ENCODE data around the gene WBP1.

Gene WBP1

DNA sequence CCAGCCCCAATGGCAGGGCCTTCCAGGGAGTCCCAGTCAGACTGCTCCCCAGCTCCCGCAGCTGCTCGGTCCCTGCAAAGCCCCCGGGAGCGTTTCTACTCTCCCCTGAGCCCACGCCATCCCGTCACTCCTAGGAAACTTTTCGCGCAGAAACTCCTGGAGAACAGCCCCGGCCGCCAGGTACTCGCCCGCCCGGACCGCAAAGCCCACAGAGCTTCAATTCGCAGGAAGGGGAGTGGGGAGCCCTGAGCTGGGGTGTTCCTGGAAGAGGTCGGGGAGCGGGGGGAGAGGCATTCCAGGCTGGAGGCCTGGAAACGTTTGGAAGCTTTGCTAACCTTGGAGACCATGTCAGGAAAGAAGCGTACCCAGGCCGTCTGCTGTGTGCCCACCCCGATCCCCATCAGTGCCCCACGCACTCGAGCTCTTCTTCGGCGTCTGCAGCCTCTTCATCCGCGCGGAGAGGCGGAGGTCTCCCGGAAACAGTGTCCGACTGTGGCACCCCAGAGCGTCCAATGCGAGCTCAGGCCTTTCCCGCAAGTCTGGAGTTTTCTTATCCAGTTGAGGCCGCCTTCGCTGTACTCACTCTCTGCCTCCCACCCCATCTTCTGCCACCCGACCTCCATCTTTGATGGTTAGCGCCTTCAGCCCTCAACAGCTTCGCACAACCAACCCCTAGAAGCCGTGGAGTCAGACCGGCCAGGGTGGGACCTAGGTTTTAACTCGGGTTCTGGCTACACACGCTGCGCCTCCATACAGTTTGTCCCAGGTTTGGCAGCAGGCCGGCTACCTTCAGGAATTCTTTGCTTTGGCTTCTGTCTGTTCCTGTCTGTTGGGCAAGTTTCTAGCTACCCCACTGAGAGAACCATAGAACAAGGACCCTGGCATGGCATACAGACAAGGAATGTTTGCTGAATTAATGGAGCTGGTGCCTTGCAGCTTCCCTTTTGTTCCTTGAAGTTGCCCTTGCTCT lies 45.6 kb downstream of the WBP1 start:
- no peak for DNase-seq

- no peak for DNase-seq
Observed at GRCh38 chr2:74504591-74504990, 46.4 kb downstream of the WBP1 start.

- DNase-seq = no peak
Observed at GRCh38 chr2:74505448-74506246, 47.4 kb downstream of the WBP1 start.

GRCh38 chr2:74507145-74507925 lies 49.1 kb downstream of the WBP1 start, which contains the start of gene PCGF1:
Gene PCGF1, minus strand, starts transcription at chr2:74507695. Its CDS starts 27 bp downstream, at chr2:74507668.
- DNase-seq = peak; percentile 100

- no peak for DNase-seq
Observed at GRCh38 chr2:74507926-74508520, 49.8 kb downstream of the WBP1 start.

DNA sequence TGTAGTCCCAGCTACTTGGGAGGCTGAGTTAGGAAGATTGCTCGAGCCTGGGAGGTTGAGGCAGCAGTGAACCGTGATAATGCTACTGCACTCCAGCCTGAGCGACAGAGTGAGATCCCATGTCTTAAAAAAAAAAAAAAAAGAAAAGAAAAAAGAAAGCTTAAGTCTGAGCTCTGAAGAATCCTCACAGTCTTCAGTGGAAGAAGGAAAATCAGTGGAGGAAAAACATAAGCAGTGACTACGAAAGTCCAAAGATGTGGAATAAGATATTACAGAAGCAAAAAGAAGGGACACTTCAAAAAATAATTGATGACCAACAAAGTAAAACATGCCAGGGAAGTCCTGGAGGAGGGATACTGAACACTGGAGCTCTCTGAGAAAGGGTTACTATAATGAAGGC lies 52.0 kb downstream of the WBP1 start:
- DNase-seq = no peak
